H1 (cell line): ENCODE measurements around the gene GABRG3. TPM values are rescaled to one million over a fixed set of nuclear protein-coding genes. Genes with fewer than 3 reads are reported as not detected.

Experiments
- CTCF ChIA-PET: fragments of 300-600 bp; sonication (Branson Sonifier 250); formaldehyde crosslinking; loops from one replicate; lab custom pipeline; 2021; ENCODE audit not compliant: partially characterized antibody; lab: Charles Lee
- POLR2A ChIA-PET: fragments of 300-600 bp; sonication (Branson Sonifier 250); formaldehyde crosslinking; loops from one replicate; lab custom pipeline; 2021; ENCODE audit warnings: inconsistent platforms; ENCODE audit not compliant: partially characterized antibody; lab: Charles Lee
- DNase-seq, 2 experiments: peaks; one replicate each; pipeline versions ENCODE4 v3.0.0 to v3.0.0-alpha.2; 2010 to 2022; ENCODE audit warnings: low spot score in 2 of 2, low read depth in 1 of 2, mixed read lengths in 1 of 2
- FAIRE-seq: peaks from 2 replicates; lab custom pipeline; 2011; peaks lifted over from hg19 to GRCh38; lab: Jason Lieb, UNC
- H2AFZ ChIP-seq: 2 replicates; pipeline ENCODE4 v1.8.1; 2012; ENCODE audit warnings: low read length, inconsistent platforms
- H2AK5ac ChIP-seq: 2 replicates; pipeline ENCODE4 v1.6.1; 2013; ENCODE audit warnings: low read depth, low read length
- H2BK120ac ChIP-seq: replicated peaks from 2 replicates; pipeline ENCODE3; 2013; ENCODE audit warnings: low read depth, low read length, inconsistent platforms
- H2BK12ac ChIP-seq: 2 replicates; pipeline ENCODE4 v1.6.1; 2013; ENCODE audit warnings: low read depth, low read length
- H2BK15ac ChIP-seq: 2 replicates; pipeline ENCODE4 v1.6.1; 2013; ENCODE audit warnings: low read length
- H2BK20ac ChIP-seq: 2 replicates; pipeline ENCODE4 v1.6.1; 2013; ENCODE audit warnings: low read length
- H2BK5ac ChIP-seq: 2 replicates; pipeline ENCODE4 v1.6.1; 2013; ENCODE audit warnings: low read depth, low read length
- H3K14ac ChIP-seq: 2 replicates; pipeline ENCODE4 v1.6.1; 2013; ENCODE audit warnings: inconsistent platforms; ENCODE audit not compliant: insufficient read length
- H3K18ac ChIP-seq: 2 replicates; pipeline ENCODE4 v1.6.1; 2013; ENCODE audit warnings: low read length; ENCODE audit errors: extremely low read depth
- H3K23ac ChIP-seq: 2 replicates; pipeline ENCODE4 v1.6.1; 2013; ENCODE audit warnings: inconsistent platforms; ENCODE audit not compliant: insufficient read length
- H3K23me2 ChIP-seq: 2 replicates; pipeline ENCODE4 v1.6.1; 2013; ENCODE audit warnings: low read depth, low read length
- H3K27ac ChIP-seq: 2 replicates; pipeline ENCODE4 v1.6.1; 2011; ENCODE audit warnings: low read depth, low read length, inconsistent platforms
- H3K27me3 ChIP-seq, 4 experiments: replicated peaks in 1 of 4; 1 replicate in 1 of 4; 2 replicates in 3 of 4; pipeline versions ENCODE4 v1.6.1 to v1.8.1; 2011 to 2013; ENCODE audit warnings: low read length in 3 of 4, mild to moderate bottlenecking in 3 of 4, inconsistent platforms in 2 of 4, mixed read lengths in 2 of 4, moderate library complexity in 1 of 4; ENCODE audit not compliant: control insufficient read depth in 3 of 4, insufficient read depth in 3 of 4; ENCODE audit errors: extremely low read depth in 1 of 4
- H3K36me3 ChIP-seq, 4 experiments: 2 replicates each; pipeline versions ENCODE4 v1.6.1 to v1.8.1; 2011 to 2013; ENCODE audit warnings: mild to moderate bottlenecking in 4 of 4, low read length in 3 of 4, moderate library complexity in 2 of 4, control low read depth in 1 of 4, inconsistent platforms in 1 of 4; ENCODE audit not compliant: insufficient read depth in 4 of 4, control insufficient read depth in 2 of 4
- H3K4ac ChIP-seq: replicated peaks from 2 replicates; pipeline ENCODE3; 2013; ENCODE audit warnings: low read length, low read depth, mixed read lengths, inconsistent platforms; ENCODE audit not compliant: insufficient read length
- H3K4me1 ChIP-seq, 4 experiments: replicated peaks in 1 of 4; 1 replicate in 1 of 4; 2 replicates in 3 of 4; pipeline versions ENCODE4 v1.6.1 to v1.8.1; 2011 to 2013; ENCODE audit warnings: low read length in 3 of 4, inconsistent platforms in 2 of 4, mixed read lengths in 1 of 4; ENCODE audit not compliant: insufficient read depth in 4 of 4, control insufficient read depth in 3 of 4
- H3K4me2 ChIP-seq, 2 experiments: 2 replicates each; pipeline versions ENCODE4 v1.6.1 to v1.8.1; 2011 to 2013; ENCODE audit warnings: low read depth in 2 of 2, low read length in 2 of 2, control low read depth in 1 of 2, inconsistent platforms in 1 of 2, mild to moderate bottlenecking in 1 of 2; ENCODE audit not compliant: insufficient read depth in 1 of 2
- H3K4me3 ChIP-seq, 4 experiments: fragments of 200-600, 300-600 bp in 1 of 4; sonication (generic), shearing (Covaris generic), sonication (Bioruptor Twin) in 1 of 4; 2 replicates each; pipeline versions ENCODE4 v1.5.1 to v1.8.1; 2011 to 2016; ENCODE audit warnings: low read length in 4 of 4, low read depth in 3 of 4, control low read depth in 2 of 4, inconsistent platforms in 2 of 4, mild to moderate bottlenecking in 2 of 4, mixed read lengths in 1 of 4, moderate library complexity in 1 of 4; ENCODE audit not compliant: insufficient read depth in 2 of 4; ENCODE audit errors: extremely low read depth in 1 of 4
- H3K56ac ChIP-seq: replicated peaks from 2 replicates; pipeline ENCODE3; 2013; ENCODE audit warnings: low read depth, mild to moderate bottlenecking, mixed read lengths, low read length, inconsistent platforms; ENCODE audit not compliant: insufficient read length
- H3K79me1 ChIP-seq: 2 replicates; pipeline ENCODE4 v1.6.1; 2013; ENCODE audit warnings: low read depth, low read length, control low read depth
- H3K79me2 ChIP-seq, 2 experiments: 2 replicates each; pipeline versions ENCODE4 v1.6.1 to v1.8.1; 2012 to 2013; ENCODE audit warnings: low read length in 2 of 2, mild to moderate bottlenecking in 2 of 2, inconsistent platforms in 1 of 2; ENCODE audit not compliant: insufficient read depth in 2 of 2, control insufficient read depth in 1 of 2
- H3K9ac ChIP-seq, 4 experiments: replicated peaks in 1 of 4; 1 replicate in 1 of 4; 2 replicates in 3 of 4; pipeline versions ENCODE4 v1.6.1 to v1.8.1; 2011 to 2013; ENCODE audit warnings: low read depth in 3 of 4, low read length in 3 of 4, control low read depth in 2 of 4, mild to moderate bottlenecking in 2 of 4, moderate library complexity in 2 of 4, inconsistent platforms in 1 of 4; ENCODE audit errors: extremely low read depth in 1 of 4
- H3K9me3 ChIP-seq, 2 experiments: 2 replicates each; pipeline versions ENCODE4 v1.6.1 to v1.8.1; 2012 to 2013; ENCODE audit warnings: mild to moderate bottlenecking in 2 of 2, moderate library complexity in 2 of 2, control low read depth in 1 of 2, inconsistent platforms in 1 of 2, low read depth in 1 of 2, low read length in 1 of 2, mixed read lengths in 1 of 2; ENCODE audit not compliant: insufficient read depth in 2 of 2
- H4K20me1 ChIP-seq, 2 experiments: replicated peaks in 1 of 2; 2 replicates each; pipeline versions ENCODE3 to v1.8.1; 2011 to 2013; ENCODE audit warnings: inconsistent platforms in 2 of 2, low read length in 2 of 2, mild to moderate bottlenecking in 1 of 2; ENCODE audit not compliant: insufficient read depth in 2 of 2, control insufficient read depth in 1 of 2
- H4K5ac ChIP-seq: 2 replicates; pipeline ENCODE4 v1.6.1; 2013; ENCODE audit warnings: low read length, low read depth, mixed read lengths, inconsistent platforms; ENCODE audit not compliant: insufficient read length
- H4K8ac ChIP-seq: 2 replicates; pipeline ENCODE4 v1.8.0; 2013; ENCODE audit warnings: mild to moderate bottlenecking, moderate library complexity, low read length, inconsistent platforms; ENCODE audit not compliant: insufficient read depth; ENCODE audit errors: extremely low read depth
- H4K91ac ChIP-seq: replicated peaks from 2 replicates; pipeline ENCODE3; 2013; ENCODE audit warnings: low read length, mixed read lengths, inconsistent platforms; ENCODE audit not compliant: insufficient read length
- CHD1 ChIP-seq: IDR thresholded peaks from 2 replicates; pipeline ENCODE4 v1.6.1; 2012; ENCODE audit warnings: low read depth, low read length, improper control_type of control experiment
- EP300 ChIP-seq, 2 experiments: IDR thresholded peaks; 1 replicate in 1 of 2; 2 replicates in 1 of 2; pipeline ENCODE4 v1.6.1; 2011 to 2012; ENCODE audit warnings: low read depth in 2 of 2, low read length in 2 of 2, mild to moderate bottlenecking in 2 of 2, borderline replicate concordance in 1 of 2, inconsistent platforms in 1 of 2, moderate library complexity in 1 of 2
- EZH2 ChIP-seq: fragments of 200-600 bp; sonication (generic); IDR thresholded peaks from 2 replicates; pipeline ENCODE4 v1.7.1; 2012; ENCODE audit warnings: low read depth, mild to moderate bottlenecking, moderate library complexity, low read length, inconsistent platforms; ENCODE audit not compliant: severe bottlenecking
- GTF2F1 ChIP-seq: IDR thresholded peaks from 2 replicates; pipeline ENCODE4 v1.6.1; 2012; ENCODE audit warnings: low read depth, low read length, improper control_type of control experiment, borderline replicate concordance
- HDAC6 ChIP-seq: IDR thresholded peaks from one replicate; pipeline ENCODE4 v1.7.1; 2012; ENCODE audit warnings: low read depth, mild to moderate bottlenecking, inconsistent platforms, low read length, moderate library complexity
- KDM1A ChIP-seq: fragments of 200-600, 300-600 bp; sonication (generic); IDR thresholded peaks from 2 replicates; pipeline ENCODE4 v1.7.1; 2016; ENCODE audit warnings: mild to moderate bottlenecking, low read length, borderline replicate concordance
- KDM5A ChIP-seq: fragments of 200-600 bp; IDR thresholded peaks from 2 replicates; pipeline ENCODE4 v1.7.1; 2012; ENCODE audit warnings: mild to moderate bottlenecking, low read length, inconsistent platforms, mixed read lengths
- POU5F1 ChIP-seq: IDR thresholded peaks from 2 replicates; pipeline ENCODE4 v1.6.1; 2011; ENCODE audit warnings: low read depth, mild to moderate bottlenecking, low read length, moderate library complexity
- RNF2 ChIP-seq: fragments of 200-900, 300-1000 bp; sonication (generic); IDR thresholded peaks from 2 replicates; pipeline ENCODE4 v1.7.1; 2016; ENCODE audit warnings: borderline replicate concordance, low read depth, mild to moderate bottlenecking, antibody characterized with exemption, low read length; ENCODE audit not compliant: poor library complexity, severe bottlenecking; ENCODE audit errors: missing control alignments
- SAP30 ChIP-seq: fragments of 300-600 bp; sonication (generic); IDR thresholded peaks from 2 replicates; pipeline ENCODE4 v1.7.1; 2012; ENCODE audit warnings: low read length, moderate library complexity, mild to moderate bottlenecking, inconsistent platforms; ENCODE audit not compliant: insufficient read depth, insufficient replicate concordance
- WGBS, 2 experiments: shearing (Covaris generic) in 1 of 2; methylation state at CpG; one replicate each; pipeline versions ENCODE4 v1.1.6 to v1.1.7; 2013 to 2015; ENCODE audit warnings: low lambda C conversion rate in 2 of 2, mixed read lengths in 2 of 2, inconsistent platforms in 1 of 2, low coverage in 1 of 2, missing lambda C conversion rate in 1 of 2; ENCODE audit not compliant: insufficient replicate concordance in 2 of 2, insufficient coverage in 1 of 2, insufficient read length in 1 of 2; ENCODE audit errors: extremely low coverage in 1 of 2, missing lambda C conversion rate in 1 of 2; 5-methylcytosine and 5-hydroxymethylcytosine counted together
- polyA plus RNA-seq, 7 experiments: library from polyadenylated mRNA; depleted of rRNA in 3 of 7; stranded (reverse) in 5 of 7; unstranded in 2 of 7; fragments of >200 nt in 5 of 7; fragments of 200-250 nt in 2 of 7; gene quantifications; 1 replicate in 5 of 7; 2 replicates in 1 of 7; 4 replicates in 1 of 7; pipeline versions ENCODE4 v1.2.1 to v1.2.3, GENCODE V29; 2011 to 2013; ENCODE audit warnings: missing spikeins in 2 of 7, mixed read lengths in 2 of 7
- total RNA-seq: library from RNA; stranded (reverse); fragmentation: NEBNext Ultra II Directional; extraction: Animal tissue kit (Norgen Biotek cat#: 25700); gene quantifications from 2 replicates; pipeline ENCODE4 v1.2.1, GENCODE V29; 2021
- TF ChIP-seq, protein P1 (sequence below), 3 experiments: IDR thresholded peaks; 1 replicate in 2 of 3; 2 replicates in 1 of 3; pipeline versions ENCODE4 v1.5.1 to v1.6.1; 2011; ENCODE audit warnings: low read length in 3 of 3, mild to moderate bottlenecking in 3 of 3, inconsistent platforms in 2 of 3, low read depth in 1 of 3, moderate library complexity in 1 of 3; ENCODE audit not compliant: insufficient read depth in 1 of 3; ENCODE audit errors: control extremely low read depth in 1 of 3

The GABRG3 gene
- total and polyA plus RNA-seq, 2 of the 8 experiments (the other 6 are each of a cell fraction or from before 2014, with no cell fraction given), result 0.17 to 0.80 TPM

DNA sequence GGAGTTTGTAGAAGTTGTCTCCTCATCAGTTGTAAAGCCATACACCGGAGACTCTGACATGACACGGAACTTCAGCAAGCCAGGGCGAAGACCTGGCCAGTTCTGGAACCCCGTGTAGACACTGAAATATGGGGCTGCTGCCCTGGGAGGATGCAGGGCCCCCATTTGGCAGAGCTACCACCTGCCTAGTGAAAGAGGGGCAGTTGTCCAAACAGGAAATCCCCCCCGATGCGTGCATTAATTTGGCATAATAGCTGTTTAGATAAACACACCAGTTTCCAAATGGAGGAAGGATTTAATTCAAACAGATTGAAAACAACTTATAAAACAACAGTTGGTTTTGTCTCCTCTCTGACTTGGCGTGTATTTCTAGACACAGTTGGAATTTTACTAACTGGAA, 357.2 kb downstream of the GABRG3 start:
- Histone ChIP-seq H3K14ac (no peak overlapping the region), H2BK120ac (no peak overlapping the region), H3K18ac (no peak overlapping the region), H3K23ac (no peak overlapping the region), H3K9ac (no peak overlapping the region), H3K36me3 (no peaks in the 10 kb centered on the region), H3K4ac (no peak overlapping the region), H2BK15ac (no peak overlapping the region), H3K79me2 (no peaks in the 10 kb centered on the region), H3K79me1 (no peaks in the 10 kb centered on the region), H3K4me2 (no peak overlapping the region), H3K4me3 (no peak overlapping the region), H2AK5ac (no peak overlapping the region), H3K56ac (no peak overlapping the region), H4K91ac (no peak overlapping the region), H2BK20ac (no peak overlapping the region), H3K4me1 (no peaks in the 10 kb centered on the region), H3K27ac (no peak overlapping the region), H4K8ac (no peak overlapping the region), H4K20me1 (peaks cover 0 to 2% of the 10 kb centered on the region in 2 experiments), H3K9me3 (no peaks in the 10 kb centered on the region), H4K5ac (no peak overlapping the region), H2AFZ (no peak overlapping the region), H3K27me3 (no peaks in the 10 kb centered on the region), H3K23me2 (no peaks in the 10 kb centered on the region), H2BK12ac (no peak overlapping the region), H2BK5ac (no peak overlapping the region)
- POLR2A ChIA-PET, result no interaction called here
- CTCF ChIA-PET, result interaction anchor here (1.5 to 2.0 kb wide), 2 partner anchors 10 to 31 kb away, joined by 3 to 8 read pairs; no protein-coding TSS in a partner anchor
- DNase-seq (no peak), FAIRE-seq (no peak)
- 95% methylated on average over 7 of the region's 7 CpGs; no CpG with 5 or more reads in 1 of the 2 experiments for WGBS, 2 experiments
- TF ChIP-seq EP300 (IDR thresholded peaks at IDR 0.05; ENCODE audit: borderline replicate concordance in 1 of 2, low read depth in 2 of 2, low read length in 2 of 2) (no peak), KDM5A (no peak), POU5F1 (no peak), CHD1 (no peak), GTF2F1 (no peak), HDAC6 (no peak), EZH2 (no peak), SAP30 (no peak), KDM1A (no peak), RNF2 (no peak)
- TF ChIP-seq, protein P1, sequence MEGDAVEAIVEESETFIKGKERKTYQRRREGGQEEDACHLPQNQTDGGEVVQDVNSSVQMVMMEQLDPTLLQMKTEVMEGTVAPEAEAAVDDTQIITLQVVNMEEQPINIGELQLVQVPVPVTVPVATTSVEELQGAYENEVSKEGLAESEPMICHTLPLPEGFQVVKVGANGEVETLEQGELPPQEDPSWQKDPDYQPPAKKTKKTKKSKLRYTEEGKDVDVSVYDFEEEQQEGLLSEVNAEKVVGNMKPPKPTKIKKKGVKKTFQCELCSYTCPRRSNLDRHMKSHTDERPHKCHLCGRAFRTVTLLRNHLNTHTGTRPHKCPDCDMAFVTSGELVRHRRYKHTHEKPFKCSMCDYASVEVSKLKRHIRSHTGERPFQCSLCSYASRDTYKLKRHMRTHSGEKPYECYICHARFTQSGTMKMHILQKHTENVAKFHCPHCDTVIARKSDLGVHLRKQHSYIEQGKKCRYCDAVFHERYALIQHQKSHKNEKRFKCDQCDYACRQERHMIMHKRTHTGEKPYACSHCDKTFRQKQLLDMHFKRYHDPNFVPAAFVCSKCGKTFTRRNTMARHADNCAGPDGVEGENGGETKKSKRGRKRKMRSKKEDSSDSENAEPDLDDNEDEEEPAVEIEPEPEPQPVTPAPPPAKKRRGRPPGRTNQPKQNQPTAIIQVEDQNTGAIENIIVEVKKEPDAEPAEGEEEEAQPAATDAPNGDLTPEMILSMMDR (IDR thresholded peaks at IDR 0.05; ENCODE audit: control extremely low read depth in 1 of 3, insufficient read depth in 1 of 3, low read depth in 1 of 3, low read length in 3 of 3), result no peak
